ENCODE results near the gene ZBED1. TPM values are rescaled to one million over a fixed set of nuclear protein-coding genes. Genes with fewer than 3 reads are reported as not detected.
A peak's percentile ranks its signal among the peaks of the same experiment; 100 is the strongest.
"Not testable (repeated sequence)": the region's sequence is repeated elsewhere in the genome, so short reads cannot be mapped to it uniquely, and the experiment has no call there.

The ZBED1 gene
- total and polyA plus RNA-seq, 5 experiments from 2014 or later: 25.6 to 43.4 (median 32.6) TPM

DNA sequence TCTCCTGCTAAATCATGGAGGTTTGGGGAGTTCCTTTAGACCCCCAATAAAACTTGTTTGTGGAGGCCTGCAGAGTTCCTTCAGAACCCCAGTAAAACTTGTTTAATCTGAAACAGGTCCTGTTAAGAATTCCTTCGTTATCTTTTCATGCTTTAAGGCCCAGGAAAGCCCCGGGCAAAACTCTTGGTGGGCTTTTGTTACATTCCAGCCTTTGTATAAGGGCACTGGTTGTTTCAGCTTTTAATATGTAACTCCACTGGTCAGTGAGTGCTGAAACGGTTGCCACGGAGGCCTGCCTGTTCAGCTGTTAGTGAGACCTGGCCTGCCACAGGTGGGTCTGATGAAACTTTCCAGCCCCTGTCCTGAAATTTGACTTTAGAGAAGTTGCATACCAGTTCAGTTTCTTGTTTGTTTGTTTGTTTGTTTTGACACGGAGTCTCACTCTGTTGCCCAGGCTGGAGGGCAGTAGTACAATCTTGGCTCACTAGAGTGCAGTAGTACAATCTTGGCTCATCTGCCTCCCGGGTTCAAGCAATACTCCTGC is 12.4 kb upstream of the ZBED1 start:
- H3K9me3 Mint-ChIP-seq: no peaks in the 10 kb centered on the region
- H3K27me3 Mint-ChIP-seq: peaks cover 0 to 10% (median 4%) of the 10 kb centered on the region in 5 donors
- peaks cover 10 to 21% (median 11%) of the 10 kb centered on the region in 4 donors for H3K4me1 Mint-ChIP-seq
- ATAC-seq: no peak
- H3K4me3 Mint-ChIP-seq: no peak overlapping the region
- H3K27ac Mint-ChIP-seq: no peak overlapping the region
- POLR2A ChIA-PET: no interaction called here
- DNase-seq: no peak
- no peaks in the 10 kb centered on the region for H3K36me3 Mint-ChIP-seq

GRCh38 chrX:2512501-2512900 is 11.7 kb upstream of the ZBED1 start:
- Mint-ChIP-seq H3K36me3 (no peaks in the 10 kb centered on the region), H3K27ac (no peak overlapping the region), H3K27me3 (peaks cover 0 to 6% (median 4%) of the 10 kb centered on the region in 5 donors), H3K4me3 (no peak overlapping the region), H3K9me3 (no peaks in the 10 kb centered on the region), H3K4me1 (peaks cover 6 to 17% (median 8%) of the 10 kb centered on the region in 4 donors)
- POLR2A ChIA-PET: no interaction called here
- ATAC-seq (no peak), DNase-seq (no peak)

DNA sequence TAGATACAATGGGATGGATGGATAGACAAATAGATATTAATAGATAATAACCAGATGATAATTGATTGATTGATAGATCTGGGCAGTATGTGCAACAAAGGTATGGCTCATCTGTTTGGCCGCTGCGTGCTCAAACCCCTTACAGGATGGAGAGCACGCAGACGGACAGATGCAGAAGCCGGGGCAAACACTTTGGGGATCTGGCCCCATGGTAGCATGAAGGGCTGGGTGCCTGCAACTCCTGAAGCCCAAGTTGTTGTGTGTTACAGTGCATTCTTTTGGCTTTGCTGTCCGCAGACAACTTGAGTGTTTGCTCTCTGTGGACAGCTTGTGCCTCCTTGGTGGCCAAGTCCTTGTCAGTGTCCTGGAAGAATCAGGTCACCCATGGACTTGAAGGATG is 10.6 kb upstream of the ZBED1 start:
- Mint-ChIP-seq H3K27ac (peak overlapping the region in 1 of 10 donors; percentile 69), H3K4me3 (no peak overlapping the region), H3K9me3 (no peaks in the 10 kb centered on the region), H3K4me1 (peaks cover 0 to 8% (median 5%) of the 10 kb centered on the region in 4 donors), H3K36me3 (no peaks in the 10 kb centered on the region), H3K27me3 (peaks cover 0 to 6% (median 4%) of the 10 kb centered on the region in 5 donors)
- DNase-seq (no peak), ATAC-seq (no peak)
- POLR2A ChIA-PET: no interaction called here

- peaks cover 0 to 3% (median under 1%) of the 10 kb centered on the region in 4 donors for H3K4me1 Mint-ChIP-seq
- H3K9me3 Mint-ChIP-seq: no peaks in the 10 kb centered on the region
- H3K27me3 Mint-ChIP-seq: peaks cover 0 to 6% (median 0%) of the 10 kb centered on the region in 5 donors
- no peak overlapping the region for H3K4me3 Mint-ChIP-seq
- ATAC-seq: no peak
- POLR2A ChIA-PET: no interaction called here
- H3K27ac Mint-ChIP-seq: peak overlapping the region in 1 of 10 donors; percentile 32
- H3K36me3 Mint-ChIP-seq: no peaks in the 10 kb centered on the region
- DNase-seq: no peak
Observed at GRCh38 chrX:2508648-2509335, 8.0 kb upstream of the ZBED1 start.

DNA sequence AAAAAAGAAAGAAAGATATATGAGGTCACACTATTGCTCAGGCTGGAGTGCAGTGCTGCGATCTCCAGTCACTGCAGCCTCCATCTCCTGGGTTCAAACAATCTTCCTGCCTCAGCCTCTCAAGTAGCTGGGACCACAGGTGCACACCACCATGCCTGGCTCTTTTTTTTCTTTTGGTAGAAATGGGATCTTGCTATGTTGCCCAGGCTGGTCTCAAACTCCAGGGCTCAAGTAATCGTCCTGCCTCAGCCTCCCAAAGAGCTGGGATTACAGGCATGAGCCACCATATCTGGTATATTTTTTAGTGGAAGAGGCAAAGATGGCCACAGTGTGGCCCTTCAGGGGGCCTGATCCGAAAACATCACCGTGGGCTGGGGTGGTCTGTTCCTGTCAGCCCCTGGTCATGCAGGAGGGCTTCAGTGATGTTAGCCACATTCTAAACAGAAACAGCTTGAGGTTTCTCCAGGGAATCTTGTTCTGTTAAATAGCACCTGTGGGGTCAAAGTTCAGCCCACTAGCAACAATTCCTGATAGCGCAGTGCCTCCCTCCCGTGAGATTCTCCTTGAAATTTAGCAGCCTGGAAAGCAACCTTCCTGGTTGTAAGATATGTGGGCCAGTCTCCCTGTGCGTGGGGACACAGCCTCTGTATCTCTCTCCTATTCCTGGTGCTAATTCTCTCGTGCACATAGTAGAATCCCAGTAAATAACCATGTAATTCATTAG is 7.3 kb upstream of the ZBED1 start:
- Mint-ChIP-seq H3K9me3 (no peaks in the 10 kb centered on the region), H3K4me3 (no peak overlapping the region), H3K4me1 (peaks cover 0 to 5% (median 0%) of the 10 kb centered on the region in 4 donors), H3K27ac (peak overlapping the region in 1 of 10 donors; percentile 32), H3K36me3 (no peaks in the 10 kb centered on the region), H3K27me3 (peaks cover 0 to 6% (median 0%) of the 10 kb centered on the region in 5 donors)
- DNase-seq: no peak
- POLR2A ChIA-PET: no interaction called here
- no peak for ATAC-seq

DNA sequence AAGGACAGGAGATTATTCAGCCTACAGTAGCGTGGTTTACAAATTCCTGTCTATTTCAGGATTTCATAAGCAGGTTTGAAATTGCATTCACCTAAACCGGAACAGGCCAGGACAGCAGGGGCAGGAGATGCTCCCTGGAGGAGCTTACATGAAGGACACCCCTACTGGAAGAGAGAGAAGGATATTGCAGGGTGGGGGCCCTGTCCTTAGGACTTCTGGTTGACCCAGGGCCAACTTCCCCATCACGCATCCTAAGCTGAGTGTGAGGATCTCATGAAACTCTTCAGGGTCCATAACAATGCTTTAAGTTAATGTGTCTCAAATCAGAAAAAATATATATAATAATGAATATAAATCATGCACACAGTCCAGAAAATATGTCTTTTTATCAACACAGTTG is 6.4 kb upstream of the ZBED1 start:
- no peak overlapping the region for H3K27ac Mint-ChIP-seq
- no peak for DNase-seq
- no peak for ATAC-seq
- no peak overlapping the region for H3K4me3 Mint-ChIP-seq
- H3K9me3 Mint-ChIP-seq: no peaks in the 10 kb centered on the region
- peaks cover 0 to 6% (median 0%) of the 10 kb centered on the region in 5 donors for H3K27me3 Mint-ChIP-seq
- peaks cover 0 to 5% (median 0%) of the 10 kb centered on the region in 4 donors for H3K4me1 Mint-ChIP-seq
- POLR2A ChIA-PET: no interaction called here
- no peaks in the 10 kb centered on the region for H3K36me3 Mint-ChIP-seq

GRCh38 chrX:2505341-2505740 is 4.6 kb upstream of the ZBED1 start:
- POLR2A ChIA-PET, ATAC-seq, DNase-seq, H3K36me3 Mint-ChIP-seq, H3K4me3 Mint-ChIP-seq, H3K9me3 Mint-ChIP-seq, H3K27me3 Mint-ChIP-seq: not testable (repeated sequence)
- Mint-ChIP-seq H3K4me1 (peaks cover 0 to 10% (median 1%) of the 10 kb centered on the region in 4 donors), H3K27ac (peak overlapping the region in 2 of 10 donors; percentile 26 to 51)

- H3K27me3 Mint-ChIP-seq: peaks cover 0 to 4% (median 0%) of the 10 kb centered on the region in 5 donors
- peaks cover 0 to 10% (median 1%) of the 10 kb centered on the region in 4 donors for H3K4me1 Mint-ChIP-seq
- H3K9me3 Mint-ChIP-seq: no peaks in the 10 kb centered on the region
- ATAC-seq (no peak), DNase-seq (no peak)
- H3K4me3 Mint-ChIP-seq: peak overlapping the region in 2 of 10 donors; percentile 29 to 41
- peak overlapping the region in 3 of 10 donors; percentile 12 to 51 (median 26) for H3K27ac Mint-ChIP-seq
- H3K36me3 Mint-ChIP-seq: no peaks in the 10 kb centered on the region
- POLR2A ChIA-PET: no interaction called here
Observed at GRCh38 chrX:2504706-2505332, 4.0 kb upstream of the ZBED1 start.

DNA sequence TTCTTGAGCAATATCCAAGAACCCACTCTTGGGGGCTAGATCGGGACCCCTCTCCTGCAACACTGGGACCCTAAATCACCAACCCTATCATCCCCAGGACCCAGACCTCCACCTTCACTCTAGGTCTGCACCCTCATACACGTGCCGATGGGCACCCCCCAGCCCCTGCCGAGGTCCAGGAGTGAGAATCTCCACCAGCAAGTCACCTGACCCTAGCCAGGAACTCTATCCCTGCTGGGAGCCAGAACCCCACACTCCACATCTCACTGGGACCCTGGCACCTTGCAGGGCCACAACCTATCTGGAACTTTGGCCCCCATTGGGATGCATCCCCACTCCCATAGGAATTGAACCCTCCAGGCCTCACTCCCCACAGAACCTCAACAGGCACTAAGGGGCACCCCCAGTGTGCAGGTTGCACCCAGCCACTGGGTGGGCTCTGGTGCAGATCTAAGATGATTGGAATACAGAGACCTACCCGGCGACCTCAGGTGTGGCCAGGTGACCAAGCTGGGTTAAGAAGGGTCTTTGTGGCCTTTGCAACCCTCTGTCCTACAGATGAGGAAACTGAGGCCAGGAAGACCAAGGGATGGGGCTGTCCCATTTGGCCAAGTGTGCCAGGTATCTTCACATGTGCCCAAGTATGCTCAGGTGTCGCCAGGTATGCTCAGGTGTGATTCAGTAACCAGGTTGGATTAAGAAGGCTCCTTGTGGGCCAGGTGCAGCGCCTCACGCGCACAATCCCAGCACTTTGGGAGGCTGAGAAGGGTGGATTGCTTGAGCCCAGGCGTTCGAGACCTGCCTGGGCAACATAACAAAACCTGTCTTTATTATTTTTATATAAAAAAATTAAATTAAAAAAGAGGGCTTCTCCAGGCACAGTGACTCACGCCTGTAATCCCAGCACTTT is 3.1 kb upstream of the ZBED1 start:
- no peaks in the 10 kb centered on the region for H3K36me3 Mint-ChIP-seq
- H3K27ac Mint-ChIP-seq: peak overlapping the region in 5 of 10 donors; percentile 13 to 94 (median 41)
- H3K4me3 Mint-ChIP-seq: peak overlapping the region in 5 of 10 donors; percentile 29 to 90 (median 40)
- peaks cover 0 to 3% (median 0%) of the 10 kb centered on the region in 5 donors for H3K27me3 Mint-ChIP-seq
- no peaks in the 10 kb centered on the region for H3K9me3 Mint-ChIP-seq
- ATAC-seq (no peak), DNase-seq (no peak)
- POLR2A ChIA-PET: no interaction called here
- peaks cover 8 to 18% (median 11%) of the 10 kb centered on the region in 4 donors for H3K4me1 Mint-ChIP-seq

DNA sequence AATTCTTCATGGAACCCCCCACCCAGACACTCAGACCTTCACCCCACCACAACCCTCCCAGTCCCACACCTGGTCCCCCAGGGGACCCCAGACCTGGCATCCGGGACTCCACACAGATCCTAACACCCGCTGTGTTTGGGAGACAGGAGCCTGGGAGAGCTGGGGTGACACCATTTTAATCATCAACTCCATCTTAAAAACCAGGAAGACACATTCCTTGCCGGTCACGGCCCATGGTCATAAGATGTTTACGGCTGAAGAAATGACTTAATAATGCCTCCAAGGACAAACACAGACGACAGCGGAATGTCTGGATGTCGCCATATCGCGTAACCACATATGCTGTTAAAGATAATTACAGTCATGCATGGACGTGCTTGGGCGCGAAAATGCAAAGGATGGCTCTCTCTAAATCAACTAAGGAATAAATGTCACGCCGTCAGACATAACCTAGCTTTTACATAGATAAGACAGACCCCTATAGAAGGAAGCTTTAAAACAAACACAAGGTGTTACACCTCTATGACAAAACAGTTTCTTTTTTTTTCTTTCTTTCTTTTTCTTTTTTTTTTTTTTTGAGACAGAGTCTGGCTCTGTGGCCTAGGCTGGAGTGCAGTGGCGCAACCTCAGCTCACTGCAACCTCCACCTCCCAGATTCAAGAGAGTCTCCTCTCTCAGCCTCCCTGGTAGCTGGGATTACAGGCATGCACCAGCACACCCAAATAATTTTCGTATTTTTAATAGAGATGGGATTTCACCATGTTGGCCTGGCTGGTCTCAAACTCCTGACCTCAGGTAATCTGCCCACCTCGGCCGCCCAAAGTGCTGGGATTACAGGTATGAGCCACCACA is 2.1 kb upstream of the ZBED1 start:
- Mint-ChIP-seq H3K9me3 (no peaks in the 10 kb centered on the region), H3K4me1 (peaks cover 18 to 23% (median 21%) of the 10 kb centered on the region in 4 donors), H3K27ac (peak overlapping the region in 5 of 10 donors; percentile 3 to 94 (median 75)), H3K27me3 (no peaks in the 10 kb centered on the region), H3K4me3 (peak overlapping the region in 8 of 10 donors; percentile 5 to 90 (median 40)), H3K36me3 (peaks cover 0 to 3% (median 0%) of the 10 kb centered on the region in 3 donors)
- POLR2A ChIA-PET: no interaction called here
- DNase-seq (no peak), ATAC-seq (no peak)

DNA sequence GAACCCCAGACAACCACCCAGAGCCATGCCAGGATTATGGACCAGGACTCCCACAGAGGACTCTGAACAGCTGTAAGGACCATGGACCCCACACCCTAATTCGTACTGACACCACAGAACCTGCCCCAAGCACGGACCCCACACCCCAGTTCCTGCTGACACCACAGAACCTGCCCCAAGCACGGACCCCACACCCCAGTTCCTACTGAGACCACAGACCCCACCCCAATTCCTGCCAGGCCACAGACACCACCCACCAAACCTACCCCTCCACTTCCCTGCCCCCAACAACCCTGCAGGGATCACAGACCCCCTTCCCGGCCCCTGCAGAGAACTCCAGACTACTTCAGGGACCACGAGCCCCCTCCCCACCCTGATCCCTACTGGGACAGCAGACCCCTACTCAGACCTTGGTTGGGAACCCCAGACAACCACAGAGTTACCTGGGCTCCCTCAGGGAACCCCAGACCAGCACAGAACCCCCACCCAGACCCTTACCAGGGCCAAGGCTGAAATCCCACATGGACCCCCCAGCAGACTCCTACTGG is 1.4 kb upstream of the ZBED1 start:
- POLR2A ChIA-PET: no interaction called here
- Mint-ChIP-seq H3K36me3 (peaks cover 0 to 8% (median 0%) of the 10 kb centered on the region in 3 donors), H3K9me3 (no peaks in the 10 kb centered on the region), H3K27ac (peak overlapping the region; percentile 31 to 94 (median 76)), H3K4me1 (peaks cover 20 to 28% (median 25%) of the 10 kb centered on the region in 4 donors), H3K27me3 (no peaks in the 10 kb centered on the region), H3K4me3 (peak overlapping the region; percentile 65 to 90 (median 73))
- ATAC-seq (no peak), DNase-seq (no peak)
